Activated T-cell treated with anti-CD3 and anti-CD28 coated beads, Interleukin-2, amount 50 U/mL, for 4 hours (primary cell): ENCODE measurements around the gene LRGUK. TPM values are rescaled to one million over a fixed set of nuclear protein-coding genes. Genes with fewer than 3 reads are reported as not detected.
"Not testable (repeated sequence)": the region's sequence is repeated elsewhere in the genome, so short reads cannot be mapped to it uniquely, and the experiment has no call there.

ENCODE experiments used
- ATAC-seq, 2 donors: fragments of 200-7000 bp; cut with Tn5 transposase; one replicate each; pipeline ENCODE4 v1.10.0; 2021
- DNase-seq: peaks from one replicate; pipeline ENCODE4 v3.0.0-alpha.2; 2020
- H3K27me3 Mint-ChIP-seq: one replicate; pipeline ENCODE4 v1.8.0; 2021; ENCODE audit warnings: low read depth, mixed read lengths
- H3K36me3 Mint-ChIP-seq: one replicate; pipeline ENCODE4 v1.8.0; 2022; ENCODE audit warnings: mixed read lengths; ENCODE audit not compliant: insufficient read depth
- H3K4me1 Mint-ChIP-seq: one replicate; pipeline ENCODE4 v1.8.0; 2021; ENCODE audit warnings: low read depth, mixed read lengths
- H3K4me3 Mint-ChIP-seq: one replicate; pipeline ENCODE4 v1.8.0; 2021; ENCODE audit warnings: mild to moderate bottlenecking, moderate library complexity, mixed read lengths
- H3K9me3 Mint-ChIP-seq: one replicate; pipeline ENCODE4 v1.8.0; 2021; ENCODE audit warnings: mixed read lengths
- total RNA-seq, 3 donors: library from RNA; stranded (reverse); gene quantifications; one replicate each; pipeline ENCODE4 v1.2.1, GENCODE V29; 2021

The LRGUK gene
- total RNA-seq, 3 donors from 2014 or later, result 0.05 to 0.16 TPM; not detected in 1

GRCh38 chr7:134278502-134279153 lies 151.5 kb downstream of the LRGUK start:
- H3K4me1 Mint-ChIP-seq, result no peaks in the 10 kb centered on the region

DNA sequence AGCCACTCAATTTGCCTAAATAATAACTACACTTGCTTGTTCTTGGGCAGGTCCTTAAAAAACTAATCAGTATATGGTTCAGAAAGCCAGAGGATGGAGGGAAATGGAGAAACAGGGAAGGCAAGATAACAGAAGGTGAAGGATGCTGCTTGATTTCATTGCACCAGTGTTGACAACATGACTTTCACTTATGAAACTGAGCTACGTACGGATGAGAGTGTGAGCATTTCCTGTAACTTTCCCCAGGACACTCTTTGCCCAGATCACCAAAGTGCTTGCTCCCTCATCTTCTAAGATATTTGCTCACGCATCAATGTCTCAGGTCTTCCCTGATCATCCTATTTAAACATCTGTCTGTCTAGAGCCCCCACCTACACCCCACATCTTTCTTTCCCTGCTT lies 152.2 kb downstream of the LRGUK start:
- DNase-seq (no peak), ATAC-seq (no peak)
- Mint-ChIP-seq H3K4me3 (no peak overlapping the region), H3K9me3 (no peaks in the 10 kb centered on the region), H3K4me1 (no peaks in the 10 kb centered on the region), H3K27me3 (peaks cover 52% of the 10 kb centered on the region), H3K36me3 (no peaks in the 10 kb centered on the region)

More at GRCh38 chr7:134278502-134279153, 151.5 kb downstream of the LRGUK start:
- Mint-ChIP-seq H3K27me3 (peaks cover 46% of the 10 kb centered on the region), H3K36me3 (no peaks in the 10 kb centered on the region), H3K4me3 (no peak overlapping the region), H3K9me3 (no peaks in the 10 kb centered on the region)
- ATAC-seq, result no peak
- no peak for DNase-seq

DNA sequence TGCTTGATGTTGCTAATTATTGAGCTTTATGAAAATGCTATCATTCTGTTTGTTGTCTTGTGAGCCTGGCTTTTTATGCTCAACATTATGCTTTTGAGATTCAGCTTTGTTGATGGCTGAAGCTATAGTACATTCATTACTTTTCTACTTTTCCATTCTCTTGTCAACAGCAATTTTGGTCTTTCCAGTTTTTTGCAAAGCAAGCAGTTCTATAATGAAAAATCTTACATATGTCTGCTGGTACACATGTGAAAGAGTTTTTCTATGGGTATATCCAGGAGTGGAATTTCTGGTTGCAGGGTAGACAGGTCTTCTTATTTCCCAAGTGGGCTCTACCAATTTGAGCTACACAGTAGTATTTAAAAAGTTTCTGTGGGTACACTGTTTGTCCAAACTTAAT lies 152.8 kb downstream of the LRGUK start:
- peaks cover 54% of the 10 kb centered on the region for H3K27me3 Mint-ChIP-seq
- H3K4me1 Mint-ChIP-seq, result no peaks in the 10 kb centered on the region
- no peak for DNase-seq

DNA sequence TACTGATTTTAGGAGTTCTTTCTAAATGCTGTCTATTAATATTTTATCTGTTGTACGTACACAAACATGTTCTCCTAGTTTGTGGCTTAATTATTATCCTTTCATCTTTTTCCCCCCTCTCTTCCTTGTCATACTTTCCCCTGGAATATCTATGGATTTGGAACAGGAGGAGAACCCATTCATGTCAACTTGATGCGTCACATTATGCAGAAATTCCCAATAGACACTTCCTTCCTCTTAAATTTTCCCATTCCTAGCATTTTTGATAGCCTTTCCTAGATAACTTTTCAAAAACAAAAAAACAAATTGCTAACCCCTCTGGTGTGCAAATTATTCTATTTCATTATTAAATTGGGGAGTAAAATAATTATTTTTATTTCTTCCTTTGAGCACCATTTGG lies 153.4 kb downstream of the LRGUK start:
- Mint-ChIP-seq H3K4me3 (no peak overlapping the region), H3K9me3 (no peaks in the 10 kb centered on the region), H3K36me3 (no peaks in the 10 kb centered on the region), H3K4me1 (no peaks in the 10 kb centered on the region), H3K27me3 (peaks cover 51% of the 10 kb centered on the region)
- DNase-seq, result no peak
- no peak for ATAC-seq

More for the DNA sequence above, 152.8 kb downstream of the LRGUK start:
- H3K36me3 Mint-ChIP-seq, result no peaks in the 10 kb centered on the region
- H3K4me3 Mint-ChIP-seq, result no peak overlapping the region
- no peak for ATAC-seq
- no peaks in the 10 kb centered on the region for H3K9me3 Mint-ChIP-seq

DNA sequence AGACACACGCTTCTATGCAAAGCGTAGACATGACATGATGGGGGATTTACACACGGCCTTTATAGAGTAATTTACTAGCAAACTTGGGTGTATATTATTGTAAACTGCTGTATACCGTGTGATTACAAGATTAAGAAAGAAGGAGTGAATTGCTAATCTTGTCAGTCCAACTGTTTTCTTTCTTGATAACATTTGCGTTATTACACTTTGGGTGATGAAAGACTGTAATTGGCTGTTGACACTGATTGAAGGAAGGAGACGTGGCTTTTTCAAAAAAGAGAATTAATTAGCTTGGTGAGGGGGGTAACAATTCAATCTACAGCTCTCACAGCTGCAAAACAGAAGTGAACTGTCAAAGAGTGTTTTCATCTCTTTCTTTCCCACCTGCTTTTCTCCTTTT lies 156.9 kb downstream of the LRGUK start:
- peaks cover 31% of the 10 kb centered on the region for H3K27me3 Mint-ChIP-seq
- ATAC-seq (no peak), DNase-seq (no peak)
- no peaks in the 10 kb centered on the region for H3K9me3 Mint-ChIP-seq
- H3K4me1 Mint-ChIP-seq, result no peaks in the 10 kb centered on the region
- no peak overlapping the region for H3K4me3 Mint-ChIP-seq
- no peaks in the 10 kb centered on the region for H3K36me3 Mint-ChIP-seq

- Mint-ChIP-seq H3K36me3 (no peaks in the 10 kb centered on the region), H3K4me3 (no peak overlapping the region), H3K27me3 (peaks cover 27% of the 10 kb centered on the region), H3K4me1 (no peaks in the 10 kb centered on the region), H3K9me3 (no peaks in the 10 kb centered on the region)
- no peak for DNase-seq
- no peak for ATAC-seq
Measured at GRCh38 chr7:134284952-134285351, 157.8 kb downstream of the LRGUK start.

GRCh38 chr7:134287916-134288659 lies 160.9 kb downstream of the LRGUK start:
- Mint-ChIP-seq H3K9me3 (no peaks in the 10 kb centered on the region), H3K36me3 (peaks cover 10% of the 10 kb centered on the region)
- DNase-seq, result no peak

DNA sequence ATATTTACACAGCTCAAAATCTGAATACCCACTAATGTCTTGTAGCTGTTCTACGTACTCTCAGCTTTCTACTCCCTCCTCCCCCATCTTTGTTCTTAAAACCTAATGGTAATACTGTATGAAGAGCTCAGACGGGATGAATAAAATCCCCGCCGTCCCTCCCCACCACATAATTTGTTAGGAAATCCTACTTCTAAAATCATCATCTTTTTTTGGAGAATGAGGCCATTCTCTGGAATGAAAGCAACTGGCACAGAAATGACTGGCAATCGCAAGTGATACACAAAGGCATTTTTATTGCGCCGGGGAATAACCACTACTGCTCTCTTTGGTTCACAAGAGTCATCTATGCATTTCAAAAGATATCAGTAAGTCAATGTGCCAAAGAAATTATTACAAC lies 162.3 kb downstream of the LRGUK start:
- DNase-seq, result no peak
- no peak for ATAC-seq
- Mint-ChIP-seq H3K4me1 (no peaks in the 10 kb centered on the region), H3K9me3 (no peaks in the 10 kb centered on the region), H3K36me3 (peaks cover 16% of the 10 kb centered on the region), H3K4me3 (no peak overlapping the region), H3K27me3 (peaks cover under 1% of the 10 kb centered on the region)

More at GRCh38 chr7:134287916-134288659, 160.9 kb downstream of the LRGUK start:
- H3K4me1 Mint-ChIP-seq, result no peaks in the 10 kb centered on the region
- no peak for ATAC-seq
- peaks cover 12% of the 10 kb centered on the region for H3K27me3 Mint-ChIP-seq
- H3K4me3 Mint-ChIP-seq, result no peak overlapping the region

GRCh38 chr7:134289841-134290240 lies 162.7 kb downstream of the LRGUK start:
- DNase-seq (no peak), ATAC-seq (no peak)
- Mint-ChIP-seq H3K4me1 (no peaks in the 10 kb centered on the region), H3K36me3 (peaks cover 20% of the 10 kb centered on the region), H3K27me3 (no peaks in the 10 kb centered on the region), H3K9me3 (no peaks in the 10 kb centered on the region), H3K4me3 (no peak overlapping the region)

DNA sequence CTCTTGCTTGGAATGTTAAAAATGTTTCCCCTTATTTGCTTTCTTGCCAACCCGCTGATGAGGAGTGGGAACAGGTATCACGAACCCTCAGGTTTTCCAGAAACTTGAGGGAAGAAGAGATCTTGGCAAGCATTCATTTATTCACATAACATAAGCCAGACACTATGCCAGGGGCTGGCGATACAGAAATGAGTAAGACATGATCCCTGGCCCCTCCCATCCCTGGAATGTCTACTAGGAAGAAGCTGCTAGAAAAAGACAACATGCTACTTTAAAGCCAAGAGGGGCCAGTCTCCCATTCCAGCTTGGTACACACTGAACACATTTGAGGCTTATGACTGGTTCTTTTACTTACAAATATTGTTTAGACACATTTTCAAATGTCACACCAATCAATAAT lies 163.1 kb downstream of the LRGUK start:
- no peaks in the 10 kb centered on the region for H3K27me3 Mint-ChIP-seq
- DNase-seq (no peak), ATAC-seq (no peak)
- peaks cover 23% of the 10 kb centered on the region for H3K36me3 Mint-ChIP-seq
- H3K9me3 Mint-ChIP-seq, result no peaks in the 10 kb centered on the region
- H3K4me3 Mint-ChIP-seq, result no peak overlapping the region
- H3K4me1 Mint-ChIP-seq, result no peaks in the 10 kb centered on the region

GRCh38 chr7:134293002-134293740 lies 166.0 kb downstream of the LRGUK start:
- ATAC-seq, result no peak
- DNase-seq, result no peak
- no peaks in the 10 kb centered on the region for H3K4me1 Mint-ChIP-seq
- no peak overlapping the region for H3K4me3 Mint-ChIP-seq
- H3K27me3 Mint-ChIP-seq, result no peaks in the 10 kb centered on the region
- H3K9me3 Mint-ChIP-seq, result no peaks in the 10 kb centered on the region
- peaks cover 33% of the 10 kb centered on the region for H3K36me3 Mint-ChIP-seq

DNA sequence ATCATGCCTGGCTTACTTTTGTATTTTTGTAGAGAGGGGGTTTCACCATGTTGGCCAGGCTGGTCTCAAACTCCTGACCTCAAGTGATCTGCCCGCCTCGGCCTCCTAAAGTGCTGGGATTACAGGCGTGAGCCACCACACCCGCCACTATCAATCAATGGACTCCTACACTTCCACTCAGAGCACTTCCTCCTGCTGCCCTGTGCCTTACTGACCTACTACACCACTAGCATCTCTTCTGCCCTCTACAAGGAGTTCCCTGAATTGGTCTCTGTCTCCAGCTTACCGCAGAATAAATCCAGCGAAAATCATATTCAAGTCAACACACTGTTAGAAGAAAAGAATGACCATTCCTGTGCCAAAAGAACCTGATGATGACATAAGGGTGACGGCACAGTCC lies 168.8 kb downstream of the LRGUK start:
- not testable (repeated sequence) for ATAC-seq, DNase-seq, H3K27me3 Mint-ChIP-seq, H3K4me3 Mint-ChIP-seq, H3K9me3 Mint-ChIP-seq, H3K4me1 Mint-ChIP-seq
- peaks cover 47% of the 10 kb centered on the region for H3K36me3 Mint-ChIP-seq

DNA sequence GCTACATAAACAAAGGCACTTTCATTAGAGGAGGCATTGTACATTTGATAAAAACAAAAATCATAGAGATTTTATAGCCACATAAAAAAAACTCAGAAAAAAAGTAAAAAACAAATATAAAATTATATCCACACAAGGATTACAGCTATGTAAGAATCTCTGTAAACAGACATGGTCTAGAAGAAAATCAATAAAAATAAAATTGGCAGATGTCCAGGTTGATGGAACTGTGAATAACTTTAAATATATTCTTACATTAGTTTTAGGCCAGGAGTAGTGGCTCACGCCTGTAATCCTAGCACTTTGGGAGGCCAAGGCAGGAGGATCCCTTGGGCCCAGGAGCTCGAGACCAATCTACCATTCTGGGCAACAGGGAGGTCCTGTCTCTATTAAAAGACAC lies 170.3 kb downstream of the LRGUK start:
- DNase-seq (no peak), ATAC-seq (no peak)
- Mint-ChIP-seq H3K4me3 (no peak overlapping the region), H3K9me3 (no peaks in the 10 kb centered on the region), H3K4me1 (no peaks in the 10 kb centered on the region), H3K27me3 (no peaks in the 10 kb centered on the region), H3K36me3 (peaks cover 47% of the 10 kb centered on the region)

DNA sequence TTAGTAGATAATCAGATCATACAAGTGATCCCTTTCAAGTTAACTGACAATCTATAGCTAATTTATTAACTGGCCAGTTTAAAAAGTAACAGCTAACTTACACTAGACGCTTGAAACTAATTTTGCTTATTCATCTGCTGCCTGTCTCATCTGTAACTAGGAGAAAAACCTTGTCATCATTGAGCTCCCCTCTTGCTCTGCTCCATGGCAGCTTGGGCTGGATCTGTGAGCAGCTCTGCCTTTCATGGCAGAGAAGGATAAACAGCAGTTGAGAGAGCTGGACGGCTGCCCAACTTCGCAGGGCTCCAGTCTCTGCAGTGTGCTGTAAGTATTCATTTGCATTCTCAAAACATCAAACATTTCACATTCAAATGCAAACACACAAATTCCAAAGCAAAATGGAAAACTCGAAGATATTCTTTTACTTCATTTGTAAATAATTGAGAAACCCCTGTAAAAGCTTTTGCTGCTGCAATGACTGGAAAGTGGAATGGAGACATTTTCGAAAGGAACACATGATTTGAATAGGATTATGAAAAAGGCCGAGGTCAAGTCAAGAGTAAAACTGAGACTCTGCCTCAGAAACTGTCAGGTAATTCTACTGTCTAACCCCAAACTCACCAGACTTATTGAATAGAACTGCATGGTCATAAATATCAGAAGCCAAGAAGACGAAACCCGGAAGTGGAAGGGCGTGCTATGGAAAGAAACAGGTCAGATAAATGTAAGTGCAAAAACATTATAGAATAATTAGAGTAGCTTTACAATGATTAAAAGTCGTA lies 172.0 kb downstream of the LRGUK start:
- DNase-seq, result no peak
- Mint-ChIP-seq H3K9me3 (no peaks in the 10 kb centered on the region), H3K27me3 (no peaks in the 10 kb centered on the region), H3K4me1 (no peaks in the 10 kb centered on the region), H3K36me3 (peaks cover 52% of the 10 kb centered on the region), H3K4me3 (no peak overlapping the region)
- no peak for ATAC-seq
